H1 (cell line): ENCODE data around the gene THOC6. TPM values are rescaled to one million over a fixed set of nuclear protein-coding genes. Genes with fewer than 3 reads are reported as not detected.
A peak's percentile ranks its signal among the peaks of the same experiment; 100 is the strongest.

ENCODE experiments used
- CTCF ChIA-PET: fragments of 300-600 bp; sonication (Branson Sonifier 250); formaldehyde crosslinking; loops from one replicate; lab custom pipeline; 2021; ENCODE audit not compliant: partially characterized antibody; lab: Charles Lee
- POLR2A ChIA-PET: fragments of 300-600 bp; sonication (Branson Sonifier 250); formaldehyde crosslinking; loops from one replicate; lab custom pipeline; 2021; ENCODE audit warnings: inconsistent platforms; ENCODE audit not compliant: partially characterized antibody; lab: Charles Lee
- DNase-seq, 2 experiments: peaks; one replicate each; pipeline versions ENCODE4 v3.0.0 to v3.0.0-alpha.2; 2010 to 2022; ENCODE audit warnings: low spot score in 2 of 2, low read depth in 1 of 2, mixed read lengths in 1 of 2
- FAIRE-seq: peaks from 2 replicates; lab custom pipeline; 2011; peaks lifted over from hg19 to GRCh38; lab: Jason Lieb, UNC
- H2AFZ ChIP-seq: 2 replicates; pipeline ENCODE4 v1.8.1; 2012; ENCODE audit warnings: low read length, inconsistent platforms
- H2AK5ac ChIP-seq: 2 replicates; pipeline ENCODE4 v1.6.1; 2013; ENCODE audit warnings: low read depth, low read length
- H2BK120ac ChIP-seq: replicated peaks from 2 replicates; pipeline ENCODE3; 2013; ENCODE audit warnings: low read depth, low read length, inconsistent platforms
- H2BK12ac ChIP-seq: 2 replicates; pipeline ENCODE4 v1.6.1; 2013; ENCODE audit warnings: low read depth, low read length
- H2BK15ac ChIP-seq: 2 replicates; pipeline ENCODE4 v1.6.1; 2013; ENCODE audit warnings: low read length
- H2BK20ac ChIP-seq: 2 replicates; pipeline ENCODE4 v1.6.1; 2013; ENCODE audit warnings: low read length
- H2BK5ac ChIP-seq: 2 replicates; pipeline ENCODE4 v1.6.1; 2013; ENCODE audit warnings: low read depth, low read length
- H3K14ac ChIP-seq: 2 replicates; pipeline ENCODE4 v1.6.1; 2013; ENCODE audit warnings: inconsistent platforms; ENCODE audit not compliant: insufficient read length
- H3K18ac ChIP-seq: 2 replicates; pipeline ENCODE4 v1.6.1; 2013; ENCODE audit warnings: low read length; ENCODE audit errors: extremely low read depth
- H3K23ac ChIP-seq: 2 replicates; pipeline ENCODE4 v1.6.1; 2013; ENCODE audit warnings: inconsistent platforms; ENCODE audit not compliant: insufficient read length
- H3K23me2 ChIP-seq: 2 replicates; pipeline ENCODE4 v1.6.1; 2013; ENCODE audit warnings: low read depth, low read length
- H3K27ac ChIP-seq: 2 replicates; pipeline ENCODE4 v1.6.1; 2011; ENCODE audit warnings: low read depth, low read length, inconsistent platforms
- H3K27me3 ChIP-seq, 4 experiments: replicated peaks in 1 of 4; 1 replicate in 1 of 4; 2 replicates in 3 of 4; pipeline versions ENCODE4 v1.6.1 to v1.8.1; 2011 to 2013; ENCODE audit warnings: low read length in 3 of 4, mild to moderate bottlenecking in 3 of 4, inconsistent platforms in 2 of 4, mixed read lengths in 2 of 4, moderate library complexity in 1 of 4; ENCODE audit not compliant: control insufficient read depth in 3 of 4, insufficient read depth in 3 of 4; ENCODE audit errors: extremely low read depth in 1 of 4
- H3K36me3 ChIP-seq, 4 experiments: 2 replicates each; pipeline versions ENCODE4 v1.6.1 to v1.8.1; 2011 to 2013; ENCODE audit warnings: mild to moderate bottlenecking in 4 of 4, low read length in 3 of 4, moderate library complexity in 2 of 4, control low read depth in 1 of 4, inconsistent platforms in 1 of 4; ENCODE audit not compliant: insufficient read depth in 4 of 4, control insufficient read depth in 2 of 4
- H3K4ac ChIP-seq: replicated peaks from 2 replicates; pipeline ENCODE3; 2013; ENCODE audit warnings: low read length, low read depth, mixed read lengths, inconsistent platforms; ENCODE audit not compliant: insufficient read length
- H3K4me1 ChIP-seq, 4 experiments: replicated peaks in 1 of 4; 1 replicate in 1 of 4; 2 replicates in 3 of 4; pipeline versions ENCODE4 v1.6.1 to v1.8.1; 2011 to 2013; ENCODE audit warnings: low read length in 3 of 4, inconsistent platforms in 2 of 4, mixed read lengths in 1 of 4; ENCODE audit not compliant: insufficient read depth in 4 of 4, control insufficient read depth in 3 of 4
- H3K4me2 ChIP-seq, 2 experiments: 2 replicates each; pipeline versions ENCODE4 v1.6.1 to v1.8.1; 2011 to 2013; ENCODE audit warnings: low read depth in 2 of 2, low read length in 2 of 2, control low read depth in 1 of 2, inconsistent platforms in 1 of 2, mild to moderate bottlenecking in 1 of 2; ENCODE audit not compliant: insufficient read depth in 1 of 2
- H3K4me3 ChIP-seq, 4 experiments: fragments of 200-600, 300-600 bp in 1 of 4; sonication (generic), shearing (Covaris generic), sonication (Bioruptor Twin) in 1 of 4; 2 replicates each; pipeline versions ENCODE4 v1.5.1 to v1.8.1; 2011 to 2016; ENCODE audit warnings: low read length in 4 of 4, low read depth in 3 of 4, control low read depth in 2 of 4, inconsistent platforms in 2 of 4, mild to moderate bottlenecking in 2 of 4, mixed read lengths in 1 of 4, moderate library complexity in 1 of 4; ENCODE audit not compliant: insufficient read depth in 2 of 4; ENCODE audit errors: extremely low read depth in 1 of 4
- H3K56ac ChIP-seq: replicated peaks from 2 replicates; pipeline ENCODE3; 2013; ENCODE audit warnings: low read depth, mild to moderate bottlenecking, mixed read lengths, low read length, inconsistent platforms; ENCODE audit not compliant: insufficient read length
- H3K79me1 ChIP-seq: 2 replicates; pipeline ENCODE4 v1.6.1; 2013; ENCODE audit warnings: low read depth, low read length, control low read depth
- H3K79me2 ChIP-seq, 2 experiments: 2 replicates each; pipeline versions ENCODE4 v1.6.1 to v1.8.1; 2012 to 2013; ENCODE audit warnings: low read length in 2 of 2, mild to moderate bottlenecking in 2 of 2, inconsistent platforms in 1 of 2; ENCODE audit not compliant: insufficient read depth in 2 of 2, control insufficient read depth in 1 of 2
- H3K9ac ChIP-seq, 4 experiments: replicated peaks in 1 of 4; 1 replicate in 1 of 4; 2 replicates in 3 of 4; pipeline versions ENCODE4 v1.6.1 to v1.8.1; 2011 to 2013; ENCODE audit warnings: low read depth in 3 of 4, low read length in 3 of 4, control low read depth in 2 of 4, mild to moderate bottlenecking in 2 of 4, moderate library complexity in 2 of 4, inconsistent platforms in 1 of 4; ENCODE audit errors: extremely low read depth in 1 of 4
- H3K9me3 ChIP-seq, 2 experiments: 2 replicates each; pipeline versions ENCODE4 v1.6.1 to v1.8.1; 2012 to 2013; ENCODE audit warnings: mild to moderate bottlenecking in 2 of 2, moderate library complexity in 2 of 2, control low read depth in 1 of 2, inconsistent platforms in 1 of 2, low read depth in 1 of 2, low read length in 1 of 2, mixed read lengths in 1 of 2; ENCODE audit not compliant: insufficient read depth in 2 of 2
- H4K20me1 ChIP-seq, 2 experiments: replicated peaks in 1 of 2; 2 replicates each; pipeline versions ENCODE3 to v1.8.1; 2011 to 2013; ENCODE audit warnings: inconsistent platforms in 2 of 2, low read length in 2 of 2, mild to moderate bottlenecking in 1 of 2; ENCODE audit not compliant: insufficient read depth in 2 of 2, control insufficient read depth in 1 of 2
- H4K5ac ChIP-seq: 2 replicates; pipeline ENCODE4 v1.6.1; 2013; ENCODE audit warnings: low read length, low read depth, mixed read lengths, inconsistent platforms; ENCODE audit not compliant: insufficient read length
- H4K8ac ChIP-seq: 2 replicates; pipeline ENCODE4 v1.8.0; 2013; ENCODE audit warnings: mild to moderate bottlenecking, moderate library complexity, low read length, inconsistent platforms; ENCODE audit not compliant: insufficient read depth; ENCODE audit errors: extremely low read depth
- H4K91ac ChIP-seq: replicated peaks from 2 replicates; pipeline ENCODE3; 2013; ENCODE audit warnings: low read length, mixed read lengths, inconsistent platforms; ENCODE audit not compliant: insufficient read length
- BRCA1 ChIP-seq: IDR thresholded peaks from 2 replicates; pipeline ENCODE4 v1.6.1; 2012; ENCODE audit warnings: low read depth, low read length, improper control_type of control experiment
- CBX5 ChIP-seq: fragments of 300-800, 300-1000 bp; sonication (generic); IDR thresholded peaks from 2 replicates; pipeline ENCODE4 v1.7.1; 2016; ENCODE audit warnings: antibody characterized with exemption, low read length, low read depth
- CEBPB ChIP-seq: IDR thresholded peaks from 2 replicates; pipeline ENCODE4 v1.6.1; 2012; ENCODE audit warnings: low read depth, low read length
- GABPA ChIP-seq: IDR thresholded peaks from 2 replicates; pipeline ENCODE4 v1.6.1; 2011; ENCODE audit warnings: mild to moderate bottlenecking, low read length, moderate library complexity, borderline replicate concordance; ENCODE audit not compliant: insufficient read depth
- HDAC6 ChIP-seq: IDR thresholded peaks from one replicate; pipeline ENCODE4 v1.7.1; 2012; ENCODE audit warnings: low read depth, mild to moderate bottlenecking, inconsistent platforms, low read length, moderate library complexity
- RBBP5 ChIP-seq: IDR thresholded peaks from 2 replicates; pipeline ENCODE4 v1.7.1; 2012; ENCODE audit warnings: low read depth, mild to moderate bottlenecking, inconsistent platforms, low read length, moderate library complexity, borderline replicate concordance
- SIX5 ChIP-seq: IDR thresholded peaks from 2 replicates; pipeline ENCODE4 v1.6.1; 2011; ENCODE audit warnings: mild to moderate bottlenecking, low read depth, low read length
- SRF ChIP-seq: IDR thresholded peaks from 2 replicates; pipeline ENCODE4 v1.6.1; 2011; ENCODE audit warnings: mild to moderate bottlenecking, low read depth, low read length, moderate library complexity
- TEAD4 ChIP-seq: IDR thresholded peaks from 2 replicates; pipeline ENCODE4 v1.6.1; 2012; ENCODE audit warnings: low read depth, low read length, inconsistent platforms, mixed read lengths
- whole genome bisulfite sequencing, 2 experiments: shearing (Covaris generic) in 1 of 2; methylation state at CpG; one replicate each; pipeline versions ENCODE4 v1.1.6 to v1.1.7; 2013 to 2015; ENCODE audit warnings: low lambda C conversion rate in 2 of 2, mixed read lengths in 2 of 2, inconsistent platforms in 1 of 2, low coverage in 1 of 2, missing lambda C conversion rate in 1 of 2; ENCODE audit not compliant: insufficient replicate concordance in 2 of 2, insufficient coverage in 1 of 2, insufficient read length in 1 of 2; ENCODE audit errors: extremely low coverage in 1 of 2, missing lambda C conversion rate in 1 of 2; 5-methylcytosine and 5-hydroxymethylcytosine counted together
- polyA plus RNA-seq, 7 experiments: library from polyadenylated mRNA; depleted of rRNA in 3 of 7; stranded (reverse) in 5 of 7; unstranded in 2 of 7; fragments of >200 nt in 5 of 7; fragments of 200-250 nt in 2 of 7; gene quantifications; 1 replicate in 5 of 7; 2 replicates in 1 of 7; 4 replicates in 1 of 7; pipeline versions ENCODE4 v1.2.1 to v1.2.3, GENCODE V29; 2011 to 2013; ENCODE audit warnings: missing spikeins in 2 of 7, mixed read lengths in 2 of 7
- total RNA-seq: library from RNA; stranded (reverse); fragmentation: NEBNext Ultra II Directional; extraction: Animal tissue kit (Norgen Biotek cat#: 25700); gene quantifications from 2 replicates; pipeline ENCODE4 v1.2.1, GENCODE V29; 2021
- TF ChIP-seq, protein P1 (sequence below), 3 experiments: IDR thresholded peaks; 1 replicate in 2 of 3; 2 replicates in 1 of 3; pipeline versions ENCODE4 v1.5.1 to v1.6.1; 2011; ENCODE audit warnings: low read length in 3 of 3, mild to moderate bottlenecking in 3 of 3, inconsistent platforms in 2 of 3, low read depth in 1 of 3, moderate library complexity in 1 of 3; ENCODE audit not compliant: insufficient read depth in 1 of 3; ENCODE audit errors: control extremely low read depth in 1 of 3

THOC6 gene
- total and polyA plus RNA-seq, 2 of the 8 experiments (the other 6 are each of a cell fraction or from before 2014, with no cell fraction given) = 78.5 to 111 TPM

DNA sequence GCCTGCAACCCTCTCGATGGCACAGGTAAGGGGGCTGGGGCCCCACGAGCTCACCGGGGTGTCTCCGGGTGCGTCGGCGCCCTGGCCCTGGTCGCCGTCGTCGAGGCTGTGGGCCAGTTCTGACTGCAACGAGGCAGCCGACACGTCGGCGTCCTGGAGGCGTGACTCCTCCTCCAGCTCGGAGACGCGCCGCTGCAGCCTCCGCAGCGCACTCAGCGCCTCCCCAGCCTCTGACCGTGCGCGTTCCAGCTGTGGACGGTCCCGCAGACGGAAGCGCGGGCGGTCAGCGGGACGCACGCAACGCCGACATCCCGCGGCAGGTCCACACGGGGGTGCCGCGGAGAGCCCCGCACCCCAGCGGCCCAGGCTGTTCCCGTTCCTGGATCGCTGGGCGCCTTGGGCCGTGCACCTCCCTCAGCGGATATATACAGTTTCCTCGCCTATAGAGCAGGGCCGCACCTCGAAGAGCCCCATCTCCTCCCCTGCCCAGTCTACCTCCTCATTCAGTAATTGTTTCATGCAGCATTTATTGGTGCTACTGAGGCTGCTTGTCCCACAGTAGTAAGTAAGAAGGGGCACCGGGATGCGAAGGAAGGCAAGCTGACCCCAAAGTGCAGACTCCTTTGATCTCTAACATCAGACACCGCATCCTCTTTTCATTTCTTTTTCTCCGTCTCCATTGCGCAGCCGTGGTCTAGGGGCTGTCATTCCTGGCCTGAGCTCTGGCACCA, 5.8 kb downstream of the THOC6 start:
- Histone ChIP-seq H3K23me2 (no peaks in the 10 kb centered on the region), H4K8ac (no peak overlapping the region; the same call in 1 of the 2 replicates), H2AFZ (no peak overlapping the region), H3K79me1 (no peaks in the 10 kb centered on the region), H4K91ac (peak overlapping the region; percentile 52), H2BK20ac (0 out of 2 replicates have a peak overlapping the region, but pooled peaks have one; percentile 48), H4K5ac (no peak overlapping the region), H3K18ac (no peak overlapping the region), H2BK15ac (no peak overlapping the region), H3K23ac (no peak overlapping the region), H3K4me3 (no peak overlapping the region), H3K4me2 (no peak overlapping the region), H3K9ac (no peak overlapping the region), H3K27me3 (no peaks in the 10 kb centered on the region), H2AK5ac (no peak overlapping the region), H2BK5ac (no peak overlapping the region), H3K27ac (no peak overlapping the region), H3K9me3 (no peaks in the 10 kb centered on the region), H3K14ac (no peak overlapping the region), H2BK12ac (no peak overlapping the region), H3K4ac (no peak overlapping the region), H3K56ac (no peak overlapping the region), H3K79me2 (no peaks in the 10 kb centered on the region), H4K20me1 (peaks cover 8 to 33% of the 10 kb centered on the region in 2 experiments), H3K4me1 (peaks cover 0 to 8% (median 6%) of the 10 kb centered on the region in 4 experiments; a peak in 5 of 7 replicates), H3K36me3 (peaks cover 0 to 21% (median 9%) of the 10 kb centered on the region in 4 experiments; a peak in 7 of 8 replicates), H2BK120ac (no peak overlapping the region)
- ChIA-PET CTCF (interaction anchor here (0.6 to 23.8 kb wide), 16 partner anchors 11 to 84 kb away, joined by 3 to 639 read pairs (median 10); partner anchors contain the start of genes CLDN6, CLDN9, HCFC1R1 and THOC6), POLR2A (interaction anchor here (0.7 to 35.7 kb wide), 8 partner anchors 1 to 68 kb away, joined by 3 to 1808 read pairs (median 147); partner anchors contain the start of genes BICDL2, CLDN6, CLDN9 and HCFC1R1)
- WGBS, 2 experiments = 87% methylated on average over 58 of the region's 59 CpGs; no CpG with 5 or more reads in 1 of the 2 experiments
- peak in 1 of 2 experiments; percentile 41 for DNase-seq
- no peak for FAIRE-seq
- no peak for TF ChIP-seq BRCA1
- TF ChIP-seq CBX5 = no peak
- no peak for TF ChIP-seq CEBPB
- TF ChIP-seq TEAD4 = no peak
- no peak for TF ChIP-seq SRF
- TF ChIP-seq, protein P1, sequence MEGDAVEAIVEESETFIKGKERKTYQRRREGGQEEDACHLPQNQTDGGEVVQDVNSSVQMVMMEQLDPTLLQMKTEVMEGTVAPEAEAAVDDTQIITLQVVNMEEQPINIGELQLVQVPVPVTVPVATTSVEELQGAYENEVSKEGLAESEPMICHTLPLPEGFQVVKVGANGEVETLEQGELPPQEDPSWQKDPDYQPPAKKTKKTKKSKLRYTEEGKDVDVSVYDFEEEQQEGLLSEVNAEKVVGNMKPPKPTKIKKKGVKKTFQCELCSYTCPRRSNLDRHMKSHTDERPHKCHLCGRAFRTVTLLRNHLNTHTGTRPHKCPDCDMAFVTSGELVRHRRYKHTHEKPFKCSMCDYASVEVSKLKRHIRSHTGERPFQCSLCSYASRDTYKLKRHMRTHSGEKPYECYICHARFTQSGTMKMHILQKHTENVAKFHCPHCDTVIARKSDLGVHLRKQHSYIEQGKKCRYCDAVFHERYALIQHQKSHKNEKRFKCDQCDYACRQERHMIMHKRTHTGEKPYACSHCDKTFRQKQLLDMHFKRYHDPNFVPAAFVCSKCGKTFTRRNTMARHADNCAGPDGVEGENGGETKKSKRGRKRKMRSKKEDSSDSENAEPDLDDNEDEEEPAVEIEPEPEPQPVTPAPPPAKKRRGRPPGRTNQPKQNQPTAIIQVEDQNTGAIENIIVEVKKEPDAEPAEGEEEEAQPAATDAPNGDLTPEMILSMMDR (IDR thresholded peaks at IDR 0.05; ENCODE audit: control extremely low read depth in 1 of 3, insufficient read depth in 1 of 3, low read depth in 1 of 3, low read length in 3 of 3) = no peak
- no peak for TF ChIP-seq GABPA
- no peak for TF ChIP-seq RBBP5
- TF ChIP-seq SIX5 = no peak
- no peak for TF ChIP-seq HDAC6
